Measurements from ENCODE around the gene NOC2L. TPM values are rescaled to one million over a fixed set of nuclear protein-coding genes. Genes with fewer than 3 reads are reported as not detected.

Gene NOC2L
- polyA plus RNA-seq, 1 donor (not counting 4 experiments of a cell fraction or from before 2014, with no cell fraction given) = 51.8 TPM

DNA sequence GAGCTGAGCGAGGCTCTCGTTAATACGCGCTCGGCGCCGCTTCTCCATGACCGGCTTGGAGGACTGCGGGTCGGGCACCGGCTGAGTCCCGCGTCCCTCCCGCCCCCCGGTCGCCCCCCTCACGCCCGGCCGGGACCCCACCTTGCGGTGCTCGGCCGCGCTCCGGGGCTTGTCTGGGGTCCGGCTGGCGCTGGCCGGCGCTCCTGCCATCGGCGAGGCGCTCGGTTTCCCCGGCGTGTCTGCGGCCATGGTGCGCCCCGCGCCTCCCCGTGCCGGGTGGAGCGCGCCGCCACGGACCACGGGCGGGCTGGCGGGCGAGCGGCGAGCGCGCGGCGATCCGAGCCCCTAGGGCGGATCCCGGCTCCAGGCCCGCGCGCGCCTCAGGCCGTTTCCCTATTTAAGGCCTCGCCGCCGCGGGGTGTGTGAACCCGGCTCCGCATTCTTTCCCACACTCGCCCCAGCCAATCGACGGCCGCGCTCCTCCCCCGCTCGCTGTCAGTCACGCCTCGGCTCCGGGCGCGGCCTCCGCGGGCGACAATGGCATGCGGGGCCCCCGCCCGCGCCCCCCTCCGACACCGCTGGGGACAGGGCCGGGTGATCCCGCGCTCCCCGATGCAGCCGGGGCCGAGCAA lies 40.8 kb upstream of the NOC2L start, which contains the start of gene HES4:
HES4 (minus strand) TSS at position 373 of the 632 bp plus-strand sequence; CDS start at position 249, 124 bp downstream.
- Histone ChIP-seq H3K79me2 (ENCODE audit: control insufficient read depth, insufficient read depth, low read length) (no peaks in the 10 kb centered on the region), H3K4me2 (ENCODE audit: control insufficient read depth, extremely low read depth, insufficient read depth, low read depth, low read length) (peak within 1 kb of the TSS; percentile 82), H3K9me3 (ENCODE audit: control insufficient read depth, low read depth, low read length) (no peaks in the 10 kb centered on the region), H3K9ac (ENCODE audit: control insufficient read depth, extremely low read depth, insufficient read depth, low read length) (peak within 1 kb of the TSS; percentile 91), H3K27ac (ENCODE audit: control insufficient read depth, insufficient read depth, low read length) (peak within 1 kb of the TSS; percentile 86), H3K9me1 (ENCODE audit: control insufficient read depth, extremely low read depth, insufficient read depth, low read length) (no peaks in the 10 kb centered on the region), H2AFZ (ENCODE audit: control insufficient read depth, low read length) (peak within 1 kb of the TSS; percentile 19), H3K36me3 (ENCODE audit: control insufficient read depth in 2 of 2, extremely low read depth in 1 of 2, insufficient read depth in 2 of 2, low read length in 2 of 2) (no peaks in the 10 kb centered on the region), H3K27me3 (ENCODE audit: control insufficient read depth, extremely low read depth, insufficient read depth, low read length) (peaks cover 30% of the 10 kb centered on the region), H4K20me1 (ENCODE audit: control insufficient read depth, extremely low read depth, insufficient read depth, low read length) (peaks cover 5% of the 10 kb centered on the region), H3K4me1 (ENCODE audit: control insufficient read depth, extremely low read depth, insufficient read depth, low read length) (peaks cover 18% of the 10 kb centered on the region), H3K4me3 (ENCODE audit: control insufficient read depth in 2 of 3, extremely low read depth in 1 of 3, insufficient read depth in 2 of 3, low read depth in 1 of 3, low read length in 3 of 3) (peak within 1 kb of the TSS; percentile 64 to 80 (median 66))
- TF ChIP-seq, protein P1, sequence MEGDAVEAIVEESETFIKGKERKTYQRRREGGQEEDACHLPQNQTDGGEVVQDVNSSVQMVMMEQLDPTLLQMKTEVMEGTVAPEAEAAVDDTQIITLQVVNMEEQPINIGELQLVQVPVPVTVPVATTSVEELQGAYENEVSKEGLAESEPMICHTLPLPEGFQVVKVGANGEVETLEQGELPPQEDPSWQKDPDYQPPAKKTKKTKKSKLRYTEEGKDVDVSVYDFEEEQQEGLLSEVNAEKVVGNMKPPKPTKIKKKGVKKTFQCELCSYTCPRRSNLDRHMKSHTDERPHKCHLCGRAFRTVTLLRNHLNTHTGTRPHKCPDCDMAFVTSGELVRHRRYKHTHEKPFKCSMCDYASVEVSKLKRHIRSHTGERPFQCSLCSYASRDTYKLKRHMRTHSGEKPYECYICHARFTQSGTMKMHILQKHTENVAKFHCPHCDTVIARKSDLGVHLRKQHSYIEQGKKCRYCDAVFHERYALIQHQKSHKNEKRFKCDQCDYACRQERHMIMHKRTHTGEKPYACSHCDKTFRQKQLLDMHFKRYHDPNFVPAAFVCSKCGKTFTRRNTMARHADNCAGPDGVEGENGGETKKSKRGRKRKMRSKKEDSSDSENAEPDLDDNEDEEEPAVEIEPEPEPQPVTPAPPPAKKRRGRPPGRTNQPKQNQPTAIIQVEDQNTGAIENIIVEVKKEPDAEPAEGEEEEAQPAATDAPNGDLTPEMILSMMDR (optimal IDR thresholded peaks at IDR 0.05 in 1 of 3, IDR thresholded peaks at IDR 0.05 in 1 of 3, conservative IDR thresholded peaks at IDR 0.05 in 1 of 3; ENCODE audit: extremely low read depth in 1 of 3, insufficient read depth in 2 of 3, low read length in 3 of 3) = no peak
- no peak for TF ChIP-seq EZH2 (IDR thresholded peaks at IDR 0.05; ENCODE audit: low read length)
- dilution Hi-C loops (cut with MboI; ENCODE audit: extremely low pct_ligation_motif_present, low sequenced_read_pairs) = no loop called here
- DNase-seq (ENCODE audit: low read depth, low spot score) (no peak), FAIRE-seq (no peak)

DNA sequence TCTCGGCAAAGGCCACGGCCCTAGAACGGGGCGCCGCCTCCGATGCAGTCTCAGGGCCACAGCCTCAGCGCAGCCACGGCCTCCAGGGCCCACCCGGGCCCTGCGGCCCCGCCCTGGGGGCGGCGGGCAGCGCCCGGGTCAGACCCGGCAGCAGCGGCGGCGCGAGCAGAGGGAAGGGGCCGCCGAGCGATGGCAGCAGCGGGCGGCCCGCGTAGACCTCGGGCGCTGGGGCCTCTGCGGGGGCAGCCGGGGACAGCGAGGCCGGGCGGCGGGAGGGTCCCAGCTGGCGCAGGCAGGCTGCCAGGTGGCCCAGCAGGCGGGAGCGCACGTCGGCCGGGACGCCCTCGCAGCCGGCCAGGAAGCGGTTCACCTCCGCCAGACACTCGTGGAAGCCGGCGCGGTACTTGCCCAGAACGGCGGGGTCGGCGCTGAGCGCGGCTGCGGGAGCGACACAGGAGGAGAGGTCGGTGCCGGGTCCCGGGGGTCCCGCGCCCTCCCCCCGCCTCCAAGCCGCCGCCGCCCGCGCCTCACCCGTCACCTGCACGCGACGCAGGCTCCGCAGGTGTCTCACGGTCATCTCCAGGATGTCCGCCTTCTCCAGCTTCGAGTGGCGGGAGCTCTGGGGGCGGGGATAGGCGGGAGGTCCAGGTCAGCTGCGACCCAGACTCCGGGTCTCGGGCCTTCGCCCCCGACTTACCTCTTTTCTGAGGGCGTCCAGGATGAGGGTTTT lies 40.1 kb upstream of the NOC2L start:
- Histone ChIP-seq H3K79me2 (ENCODE audit: control insufficient read depth, insufficient read depth, low read length) (no peaks in the 10 kb centered on the region), H3K4me3 (ENCODE audit: control insufficient read depth in 2 of 3, extremely low read depth in 1 of 3, insufficient read depth in 2 of 3, low read depth in 1 of 3, low read length in 3 of 3) (peak overlapping the region; percentile 64 to 67 (median 66)), H3K4me1 (ENCODE audit: control insufficient read depth, extremely low read depth, insufficient read depth, low read length) (peaks cover 18% of the 10 kb centered on the region), H3K4me2 (ENCODE audit: control insufficient read depth, extremely low read depth, insufficient read depth, low read depth, low read length) (peak overlapping the region; percentile 82), H3K27ac (ENCODE audit: control insufficient read depth, insufficient read depth, low read length) (no peak overlapping the region), H3K9me1 (ENCODE audit: control insufficient read depth, extremely low read depth, insufficient read depth, low read length) (no peaks in the 10 kb centered on the region), H3K36me3 (ENCODE audit: control insufficient read depth in 2 of 2, extremely low read depth in 1 of 2, insufficient read depth in 2 of 2, low read length in 2 of 2) (no peaks in the 10 kb centered on the region), H3K9me3 (ENCODE audit: control insufficient read depth, low read depth, low read length) (no peaks in the 10 kb centered on the region), H2AFZ (ENCODE audit: control insufficient read depth, low read length) (no peak overlapping the region), H3K27me3 (ENCODE audit: control insufficient read depth, extremely low read depth, insufficient read depth, low read length) (peaks cover 28% of the 10 kb centered on the region), H4K20me1 (ENCODE audit: control insufficient read depth, extremely low read depth, insufficient read depth, low read length) (peaks cover 5% of the 10 kb centered on the region), H3K9ac (ENCODE audit: control insufficient read depth, extremely low read depth, insufficient read depth, low read length) (peak overlapping the region; percentile 91)
- FAIRE-seq = no peak
- peak; percentile 86 for TF ChIP-seq EZH2 (IDR thresholded peaks at IDR 0.05; ENCODE audit: low read length)
- TF ChIP-seq, protein P1 (optimal IDR thresholded peaks at IDR 0.05 in 1 of 3, IDR thresholded peaks at IDR 0.05 in 1 of 3, conservative IDR thresholded peaks at IDR 0.05 in 1 of 3; ENCODE audit: extremely low read depth in 1 of 3, insufficient read depth in 2 of 3, low read length in 3 of 3) = no peak
- DNase-seq (ENCODE audit: low read depth, low spot score) = no peak
- dilution Hi-C loops (cut with MboI; ENCODE audit: extremely low pct_ligation_motif_present, low sequenced_read_pairs) = no loop called here

Measured in keratinocyte (primary cell).